HL-60 (cell line): ENCODE measurements around the gene NDUFB4.

Experiments used
- DNase-seq, 2 experiments: peaks; one replicate each; pipeline ENCODE4 v3.0.0-alpha.2; 2010 to 2020; ENCODE audit warnings: low read depth in 1 of 2, low spot score in 1 of 2
- H3K27ac ChIP-seq: fragments of 250-450 bp; sonication (Bioruptor Pico); replicated peaks from 2 replicates; pipeline ENCODE4 v1.5.1; 2020; ENCODE audit warnings: mild to moderate bottlenecking, moderate library complexity
- H3K27me3 ChIP-seq: fragments of 250-450 bp; sonication (Bioruptor Pico); 2 replicates; pipeline ENCODE4 v1.5.1; 2021; ENCODE audit warnings: mild to moderate bottlenecking, moderate library complexity; ENCODE audit not compliant: insufficient read depth, poor library complexity, severe bottlenecking
- H3K4me3 ChIP-seq: replicated peaks from 2 replicates; pipeline ENCODE4 v1.5.1; 2011; ENCODE audit warnings: mild to moderate bottlenecking, control low read depth, low read length; ENCODE audit not compliant: insufficient read depth
- GABPA ChIP-seq: IDR thresholded peaks from 2 replicates; pipeline ENCODE4 v1.6.1; 2012; ENCODE audit warnings: low read depth
- POLR2AphosphoS5 ChIP-seq: IDR thresholded peaks from 2 replicates; pipeline ENCODE4 v1.6.1; 2012; ENCODE audit warnings: low read depth
- SPI1 ChIP-seq: IDR thresholded peaks from 2 replicates; pipeline ENCODE4 v1.6.1; 2012; ENCODE audit warnings: low read depth, mild to moderate bottlenecking, borderline replicate concordance
- TF ChIP-seq, protein P1 (sequence below): IDR thresholded peaks from 2 replicates; pipeline ENCODE4 v1.6.1; 2012; ENCODE audit warnings: low read depth; ENCODE audit not compliant: insufficient replicate concordance
- TF ChIP-seq, protein P2 (sequence below): IDR thresholded peaks from one replicate; pipeline ENCODE4 v1.5.1; 2011; ENCODE audit warnings: low read length, control low read depth, inconsistent platforms; ENCODE audit not compliant: insufficient read depth

The NDUFB4 gene

DNA sequence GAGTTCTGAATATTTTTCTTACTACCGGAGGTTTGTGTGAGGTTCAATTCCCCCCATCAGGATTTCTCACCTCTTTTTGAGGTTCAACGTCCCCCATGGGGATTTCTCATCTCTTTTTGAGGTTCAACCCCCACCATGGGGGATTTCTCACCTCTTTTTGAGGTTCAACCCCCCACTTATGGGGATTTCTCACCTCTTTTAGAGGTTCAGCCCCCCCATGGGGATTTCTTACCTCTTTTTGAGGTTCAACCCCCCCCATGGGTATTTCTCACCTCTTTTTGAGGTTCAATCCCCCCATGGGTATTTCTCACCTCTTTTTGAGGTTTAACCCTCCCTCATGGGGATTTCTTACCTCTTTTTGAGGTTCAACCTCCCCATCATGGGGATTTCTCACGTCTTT, 26.3 kb downstream of the NDUFB4 start:
- DNase-seq = no peak
- Histone ChIP-seq H3K4me3 (no peak overlapping the region), H3K27me3 (no peaks in the 10 kb centered on the region), H3K27ac (no peak overlapping the region)
- TF ChIP-seq, protein P1, sequence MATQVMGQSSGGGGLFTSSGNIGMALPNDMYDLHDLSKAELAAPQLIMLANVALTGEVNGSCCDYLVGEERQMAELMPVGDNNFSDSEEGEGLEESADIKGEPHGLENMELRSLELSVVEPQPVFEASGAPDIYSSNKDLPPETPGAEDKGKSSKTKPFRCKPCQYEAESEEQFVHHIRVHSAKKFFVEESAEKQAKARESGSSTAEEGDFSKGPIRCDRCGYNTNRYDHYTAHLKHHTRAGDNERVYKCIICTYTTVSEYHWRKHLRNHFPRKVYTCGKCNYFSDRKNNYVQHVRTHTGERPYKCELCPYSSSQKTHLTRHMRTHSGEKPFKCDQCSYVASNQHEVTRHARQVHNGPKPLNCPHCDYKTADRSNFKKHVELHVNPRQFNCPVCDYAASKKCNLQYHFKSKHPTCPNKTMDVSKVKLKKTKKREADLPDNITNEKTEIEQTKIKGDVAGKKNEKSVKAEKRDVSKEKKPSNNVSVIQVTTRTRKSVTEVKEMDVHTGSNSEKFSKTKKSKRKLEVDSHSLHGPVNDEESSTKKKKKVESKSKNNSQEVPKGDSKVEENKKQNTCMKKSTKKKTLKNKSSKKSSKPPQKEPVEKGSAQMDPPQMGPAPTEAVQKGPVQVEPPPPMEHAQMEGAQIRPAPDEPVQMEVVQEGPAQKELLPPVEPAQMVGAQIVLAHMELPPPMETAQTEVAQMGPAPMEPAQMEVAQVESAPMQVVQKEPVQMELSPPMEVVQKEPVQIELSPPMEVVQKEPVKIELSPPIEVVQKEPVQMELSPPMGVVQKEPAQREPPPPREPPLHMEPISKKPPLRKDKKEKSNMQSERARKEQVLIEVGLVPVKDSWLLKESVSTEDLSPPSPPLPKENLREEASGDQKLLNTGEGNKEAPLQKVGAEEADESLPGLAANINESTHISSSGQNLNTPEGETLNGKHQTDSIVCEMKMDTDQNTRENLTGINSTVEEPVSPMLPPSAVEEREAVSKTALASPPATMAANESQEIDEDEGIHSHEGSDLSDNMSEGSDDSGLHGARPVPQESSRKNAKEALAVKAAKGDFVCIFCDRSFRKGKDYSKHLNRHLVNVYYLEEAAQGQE = no peak
- TF ChIP-seq POLR2AphosphoS5 = no peak
- no peak for TF ChIP-seq SPI1
- TF ChIP-seq, protein P2, sequence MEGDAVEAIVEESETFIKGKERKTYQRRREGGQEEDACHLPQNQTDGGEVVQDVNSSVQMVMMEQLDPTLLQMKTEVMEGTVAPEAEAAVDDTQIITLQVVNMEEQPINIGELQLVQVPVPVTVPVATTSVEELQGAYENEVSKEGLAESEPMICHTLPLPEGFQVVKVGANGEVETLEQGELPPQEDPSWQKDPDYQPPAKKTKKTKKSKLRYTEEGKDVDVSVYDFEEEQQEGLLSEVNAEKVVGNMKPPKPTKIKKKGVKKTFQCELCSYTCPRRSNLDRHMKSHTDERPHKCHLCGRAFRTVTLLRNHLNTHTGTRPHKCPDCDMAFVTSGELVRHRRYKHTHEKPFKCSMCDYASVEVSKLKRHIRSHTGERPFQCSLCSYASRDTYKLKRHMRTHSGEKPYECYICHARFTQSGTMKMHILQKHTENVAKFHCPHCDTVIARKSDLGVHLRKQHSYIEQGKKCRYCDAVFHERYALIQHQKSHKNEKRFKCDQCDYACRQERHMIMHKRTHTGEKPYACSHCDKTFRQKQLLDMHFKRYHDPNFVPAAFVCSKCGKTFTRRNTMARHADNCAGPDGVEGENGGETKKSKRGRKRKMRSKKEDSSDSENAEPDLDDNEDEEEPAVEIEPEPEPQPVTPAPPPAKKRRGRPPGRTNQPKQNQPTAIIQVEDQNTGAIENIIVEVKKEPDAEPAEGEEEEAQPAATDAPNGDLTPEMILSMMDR = no peak
- no peak for TF ChIP-seq GABPA

DNA sequence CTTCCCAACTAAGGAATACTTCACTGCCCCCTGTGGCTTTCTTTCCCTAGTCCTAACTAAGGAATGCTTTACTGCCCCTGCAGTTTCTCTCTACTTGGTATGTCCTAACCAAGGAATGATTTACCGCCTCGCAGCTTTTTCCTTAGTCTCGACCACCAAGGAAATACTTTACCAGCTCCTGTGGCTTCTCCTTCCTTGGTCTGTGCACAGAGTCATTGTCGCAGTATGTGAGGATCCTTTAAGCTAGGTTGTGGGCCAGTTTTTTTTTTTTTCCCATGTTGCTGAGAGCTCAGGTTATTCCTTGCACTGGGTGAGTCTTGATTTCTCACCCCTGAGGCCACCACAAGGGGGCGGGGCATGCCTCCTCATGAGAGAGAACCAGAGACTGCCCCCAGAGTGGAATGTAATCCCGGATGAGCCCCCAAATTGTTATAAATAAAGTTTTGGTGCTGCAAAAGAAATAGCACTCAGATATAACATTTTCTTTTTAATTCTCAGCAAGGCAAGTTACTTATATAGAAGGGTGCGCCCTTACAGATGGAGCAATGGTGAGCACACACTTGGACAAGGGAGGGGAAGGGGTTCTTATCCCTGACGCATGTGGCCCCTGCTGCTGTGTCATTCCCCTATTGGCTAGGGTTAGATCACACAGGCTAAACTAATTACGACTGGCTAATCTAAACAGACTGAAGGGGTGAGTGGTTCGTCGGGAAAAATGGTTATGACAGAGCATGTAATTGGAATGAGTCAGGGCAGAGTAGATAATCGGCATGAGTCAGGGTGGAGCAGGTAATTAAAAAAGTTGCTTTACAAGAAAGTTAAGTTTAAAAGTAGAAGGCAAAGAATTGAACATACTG, 27.0 kb downstream of the NDUFB4 start:
- Histone ChIP-seq H3K27me3 (no peaks in the 10 kb centered on the region), H3K4me3 (no peak overlapping the region), H3K27ac (no peak overlapping the region)
- peak in 1 of 2 experiments; percentile 21 for DNase-seq
- TF ChIP-seq POLR2AphosphoS5 = no peak
- no peak for TF ChIP-seq SPI1

DNA sequence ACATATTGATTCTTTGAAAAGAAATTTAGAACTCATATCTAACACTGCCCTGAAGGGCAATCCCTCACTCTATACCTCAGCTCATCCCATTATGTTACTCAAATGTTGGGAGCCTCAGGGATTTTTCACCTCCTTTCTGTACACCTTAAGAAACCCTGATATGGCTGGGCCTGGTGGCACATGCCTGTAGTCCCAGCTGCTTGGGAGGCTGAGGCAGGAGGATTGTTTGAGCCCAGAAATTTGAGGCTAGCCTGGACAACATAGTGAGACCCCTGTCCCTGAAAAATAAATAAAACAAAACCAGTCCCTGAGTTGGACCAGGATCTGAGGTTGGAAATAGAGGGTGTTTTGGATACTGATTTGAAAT, 27.6 kb downstream of the NDUFB4 start:
- no peak for TF ChIP-seq SPI1
- TF ChIP-seq, protein P2 = no peak
- TF ChIP-seq POLR2AphosphoS5 = no peak
- TF ChIP-seq, protein P1 = no peak
- TF ChIP-seq GABPA = no peak
- Histone ChIP-seq H3K27ac (no peak overlapping the region), H3K27me3 (no peaks in the 10 kb centered on the region), H3K4me3 (no peak overlapping the region)
- DNase-seq = no peak

DNA sequence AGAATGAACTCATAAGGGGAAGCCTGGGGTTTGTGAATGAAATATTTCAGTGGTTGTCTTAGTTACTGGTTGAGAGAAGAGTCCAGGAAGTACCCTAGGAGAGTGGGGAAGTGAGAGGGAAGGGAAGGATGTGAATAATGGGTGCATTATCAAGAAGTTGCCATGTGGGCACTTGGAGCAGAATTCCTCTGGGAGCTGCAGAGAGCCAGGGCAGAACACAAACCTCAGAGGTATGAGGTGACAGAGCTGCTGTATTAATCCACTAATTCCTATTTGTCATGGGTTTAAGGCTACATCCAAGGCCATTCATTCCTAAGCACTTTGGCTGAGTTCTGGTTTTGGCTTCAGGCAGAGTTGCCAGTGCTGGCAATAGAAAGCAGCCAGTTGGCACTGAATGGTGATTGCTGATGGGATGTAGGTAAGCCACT, 29.0 kb downstream of the NDUFB4 start:
- no peaks in the 10 kb centered on the region for H3K27me3 ChIP-seq
- H3K27ac ChIP-seq = no peak overlapping the region
- no peak for TF ChIP-seq SPI1
- no peak for TF ChIP-seq POLR2AphosphoS5
- TF ChIP-seq, protein P1 = no peak
- TF ChIP-seq, protein P2 = no peak
- TF ChIP-seq GABPA = no peak
- no peak for DNase-seq
- H3K4me3 ChIP-seq = no peak overlapping the region
